Astrocyte of the hippocampus (primary cell): Measurements from ENCODE around the gene OR8B3.

Source experiments
- DNase-seq: peaks from one replicate; pipeline ENCODE4 v3.0.0; 2011; ENCODE audit warnings: low read depth, low spot score

Gene OR8B3

DNA sequence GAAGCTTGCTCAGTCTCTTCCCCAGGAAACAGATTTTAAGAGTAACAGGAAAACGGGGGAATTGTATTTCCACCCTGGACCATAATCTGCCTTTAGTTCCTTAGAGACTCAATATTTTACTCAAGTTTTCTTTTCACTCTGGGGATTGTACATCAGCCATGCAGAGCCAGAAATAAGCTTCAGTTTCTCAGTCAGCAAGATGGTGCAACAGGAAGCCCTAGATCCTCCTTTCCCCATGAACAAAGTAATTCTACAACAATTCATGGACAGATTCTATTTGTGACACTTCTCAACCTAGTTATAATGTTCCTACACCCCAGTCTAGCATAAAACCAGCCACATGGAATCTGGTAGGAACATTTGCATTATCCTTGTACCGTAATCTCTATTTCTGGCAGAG lies 39.3 kb downstream of the OR8B3 start:
- no peak for DNase-seq

DNA sequence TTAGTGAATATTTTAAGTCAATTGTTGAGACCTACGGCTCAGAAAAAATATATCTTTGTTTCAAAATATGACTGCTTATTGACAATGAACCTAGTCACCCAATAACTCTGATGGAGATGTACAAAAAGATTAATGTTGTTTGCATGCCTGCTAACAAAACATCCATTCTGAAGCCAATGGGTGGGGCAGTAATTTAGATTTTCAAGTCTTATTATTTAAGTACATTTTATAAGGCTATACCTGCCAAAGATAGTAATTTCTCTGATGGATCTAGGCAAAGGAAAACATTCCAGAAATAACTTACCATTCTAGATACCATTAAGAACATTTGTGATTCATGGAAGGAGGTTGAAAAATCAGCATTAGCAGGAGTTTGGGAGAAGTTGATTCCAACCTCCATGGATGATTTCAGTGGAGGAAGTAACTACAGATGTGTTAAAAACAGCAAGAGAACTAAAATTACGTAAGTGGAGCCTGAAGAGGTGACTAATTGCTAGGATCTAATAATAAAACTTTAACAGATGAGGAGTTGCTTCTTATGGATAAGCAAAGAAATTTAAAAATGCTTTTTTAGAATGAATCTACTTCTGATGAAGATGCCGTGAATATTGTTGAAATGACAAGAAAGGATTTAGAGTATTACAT lies 52.4 kb downstream of the OR8B3 start:
- no peak for DNase-seq
